Activated CD8-positive, alpha-beta memory T cell treated with anti-CD3 and anti-CD28 coated beads for 48 hours (primary cell): ENCODE data around the gene ERMP1.
A peak's percentile ranks its signal among the peaks of the same experiment; 100 is the strongest.

Experiments used
- DNase-seq, 3 experiments: peaks; one replicate each; pipeline ENCODE4 v3.0.0-alpha.2; 2020; ENCODE audit warnings: low read depth in 2 of 3, low spot score in 2 of 3

ERMP1 gene

GRCh38 chr9:5853617-5854016, 20.7 kb upstream of the ERMP1 start:
- DNase-seq: no peak

GRCh38 chr9:5852987-5853386, 20.1 kb upstream of the ERMP1 start:
- DNase-seq: no peak

GRCh38 chr9:5851445-5851844, 18.5 kb upstream of the ERMP1 start:
- no peak for DNase-seq

GRCh38 chr9:5850724-5851122, 17.8 kb upstream of the ERMP1 start:
- DNase-seq: no peak

GRCh38 chr9:5848372-5848882, 15.5 kb upstream of the ERMP1 start:
- DNase-seq: no peak

- DNase-seq: no peak
Observed at GRCh38 chr9:5846501-5846921, 13.6 kb upstream of the ERMP1 start.

- DNase-seq: no peak
Observed at GRCh38 chr9:5846096-5846495, 13.2 kb upstream of the ERMP1 start.

GRCh38 chr9:5845157-5845531, 12.2 kb upstream of the ERMP1 start:
- DNase-seq: no peak

GRCh38 chr9:5843794-5844471, 11.0 kb upstream of the ERMP1 start:
- DNase-seq: no peak

- DNase-seq: no peak
Observed at GRCh38 chr9:5842929-5843793, 10.2 kb upstream of the ERMP1 start.

- peak in 1 of 3 experiments; percentile 41 for DNase-seq
Observed at GRCh38 chr9:5841771-5842573, 9.1 kb upstream of the ERMP1 start.

- no peak for DNase-seq
Observed at GRCh38 chr9:5840788-5841187, 7.9 kb upstream of the ERMP1 start.

- DNase-seq: no peak
Observed at GRCh38 chr9:5839572-5839902, 6.6 kb upstream of the ERMP1 start.

- no peak for DNase-seq
Observed at GRCh38 chr9:5838884-5839571, 6.1 kb upstream of the ERMP1 start.

GRCh38 chr9:5835808-5836207, 2.9 kb upstream of the ERMP1 start:
- DNase-seq: no peak

- DNase-seq: no peak
Observed at GRCh38 chr9:5834214-5834613, 1.3 kb upstream of the ERMP1 start.

- no peak for DNase-seq
Observed at GRCh38 chr9:5832071-5832537, 813 bp downstream of the ERMP1 start.

GRCh38 chr9:5825895-5826622, 6.9 kb downstream of the ERMP1 start:
- no peak for DNase-seq

- DNase-seq: no peak
Observed at GRCh38 chr9:5825223-5825622, 7.7 kb downstream of the ERMP1 start.

GRCh38 chr9:5820425-5820824, 12.5 kb downstream of the ERMP1 start:
- no peak for DNase-seq
